ENCODE data around the gene STK39. TPM values are rescaled to one million over a fixed set of nuclear protein-coding genes. Genes with fewer than 3 reads are reported as not detected.

STK39 gene
- total RNA-seq, 2 experiments from 2014 or later = 7.9 to 9.5 TPM

DNA sequence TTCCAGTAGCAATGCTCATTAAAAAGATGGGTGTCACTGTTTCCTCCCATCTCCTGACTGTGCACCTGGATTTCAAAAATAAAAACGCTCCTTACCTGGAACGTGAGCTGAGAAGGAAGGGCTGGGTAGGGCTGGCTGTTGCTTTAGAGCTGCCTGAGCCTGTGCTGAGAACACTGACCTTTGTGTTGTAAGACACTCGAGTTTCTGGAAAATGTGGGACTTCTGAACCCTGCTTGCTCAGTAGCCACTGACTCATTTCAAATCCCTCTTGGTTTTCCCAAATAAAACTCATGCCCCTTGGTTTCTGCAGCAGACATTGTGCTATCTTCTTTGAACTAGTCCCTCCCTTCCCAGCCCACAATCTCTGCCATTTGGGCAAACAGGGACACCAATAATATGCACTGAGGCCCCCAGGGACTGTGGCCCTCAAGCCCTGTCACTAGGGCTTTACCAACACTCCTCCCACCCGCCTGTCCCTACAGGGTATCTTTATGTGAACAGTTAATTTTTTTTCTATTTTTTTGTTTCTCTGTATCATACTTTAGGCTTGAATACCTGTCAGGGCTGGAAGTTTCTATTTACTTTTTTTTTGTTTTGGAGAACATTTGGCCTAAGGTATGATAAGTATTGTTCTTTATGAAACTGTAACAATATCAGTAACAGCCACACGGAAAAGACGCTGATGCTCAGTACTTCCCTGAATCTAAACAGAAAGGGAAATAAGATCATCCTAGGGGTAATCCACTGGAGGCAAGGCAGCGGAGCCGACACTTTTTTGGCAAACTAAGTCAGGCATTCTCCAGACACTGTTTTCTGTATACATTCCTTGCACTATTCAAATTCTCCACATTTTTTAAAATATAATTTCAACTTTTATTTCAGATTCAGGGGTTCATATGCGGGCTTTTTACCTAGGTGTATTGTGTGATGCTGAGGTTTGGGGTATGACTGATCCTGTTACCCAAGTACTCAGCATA lies 280.2 kb downstream of the STK39 start:
- Histone ChIP-seq H3K27me3 (ENCODE audit: control insufficient read depth in 1 of 2, insufficient read depth in 2 of 2, low read length in 2 of 2) (no peaks in the 10 kb centered on the region), H3K4me3 (ENCODE audit: low read length) (no peak overlapping the region), H3K36me3 (ENCODE audit: insufficient read depth, low read length) (peaks cover 23% of the 10 kb centered on the region), H3K4me1 (ENCODE audit: insufficient read depth, low read length) (no peaks in the 10 kb centered on the region), H3K9me3 (ENCODE audit: control insufficient read depth in 1 of 2, insufficient read depth in 1 of 2, low read length in 2 of 2) (peaks cover 0 to 6% of the 10 kb centered on the region in 2 experiments), H3K27ac (ENCODE audit: low read depth in 1 of 2, low read length in 2 of 2) (no peak overlapping the region)
- TF ChIP-seq, protein P1, sequence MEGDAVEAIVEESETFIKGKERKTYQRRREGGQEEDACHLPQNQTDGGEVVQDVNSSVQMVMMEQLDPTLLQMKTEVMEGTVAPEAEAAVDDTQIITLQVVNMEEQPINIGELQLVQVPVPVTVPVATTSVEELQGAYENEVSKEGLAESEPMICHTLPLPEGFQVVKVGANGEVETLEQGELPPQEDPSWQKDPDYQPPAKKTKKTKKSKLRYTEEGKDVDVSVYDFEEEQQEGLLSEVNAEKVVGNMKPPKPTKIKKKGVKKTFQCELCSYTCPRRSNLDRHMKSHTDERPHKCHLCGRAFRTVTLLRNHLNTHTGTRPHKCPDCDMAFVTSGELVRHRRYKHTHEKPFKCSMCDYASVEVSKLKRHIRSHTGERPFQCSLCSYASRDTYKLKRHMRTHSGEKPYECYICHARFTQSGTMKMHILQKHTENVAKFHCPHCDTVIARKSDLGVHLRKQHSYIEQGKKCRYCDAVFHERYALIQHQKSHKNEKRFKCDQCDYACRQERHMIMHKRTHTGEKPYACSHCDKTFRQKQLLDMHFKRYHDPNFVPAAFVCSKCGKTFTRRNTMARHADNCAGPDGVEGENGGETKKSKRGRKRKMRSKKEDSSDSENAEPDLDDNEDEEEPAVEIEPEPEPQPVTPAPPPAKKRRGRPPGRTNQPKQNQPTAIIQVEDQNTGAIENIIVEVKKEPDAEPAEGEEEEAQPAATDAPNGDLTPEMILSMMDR (IDR thresholded peaks at IDR 0.05) = no peak
- Mint-ChIP-seq H3K4me1 (ENCODE audit: low read depth) (no peaks in the 10 kb centered on the region), H3K27ac (no peak overlapping the region), H3K9me3 (no peaks in the 10 kb centered on the region), H3K27me3 (no peaks in the 10 kb centered on the region), H3K4me3 (no peak overlapping the region), H3K36me3 (ENCODE audit: low read depth) (peaks cover 77% of the 10 kb centered on the region)
- intact Hi-C loops (cut with DNase I, micrococcal nuclease) = no loop called here
- ATAC-seq (ENCODE audit: poor library complexity) (no peak), DNase-seq (no peak)
- POLR2A ChIA-PET = no interaction called here
- CTCF ChIA-PET = no interaction called here

GRCh38 chr2:167965907-167966761 lies 281.3 kb downstream of the STK39 start:
- no peak for DNase-seq
- Mint-ChIP-seq H3K27me3 (no peaks in the 10 kb centered on the region), H3K9me3 (no peaks in the 10 kb centered on the region), H3K4me1 (ENCODE audit: low read depth) (no peaks in the 10 kb centered on the region), H3K36me3 (ENCODE audit: low read depth) (peaks cover 77% of the 10 kb centered on the region), H3K4me3 (no peak overlapping the region), H3K27ac (no peak overlapping the region)
- H3K9me3 ChIP-seq (ENCODE audit: control insufficient read depth in 1 of 2, insufficient read depth in 1 of 2, low read length in 2 of 2) = no peaks in the 10 kb centered on the region
- ChIA-PET POLR2A (no interaction called here), CTCF (no interaction called here)
- H3K4me3 ChIP-seq (ENCODE audit: low read length) = no peak overlapping the region
- intact Hi-C loops (cut with DNase I, micrococcal nuclease) = no loop called here
- no peaks in the 10 kb centered on the region for H3K27me3 ChIP-seq (ENCODE audit: control insufficient read depth in 1 of 2, insufficient read depth in 2 of 2, low read length in 2 of 2)
- H3K27ac ChIP-seq (ENCODE audit: low read depth in 1 of 2, low read length in 2 of 2) = no peak overlapping the region
- TF ChIP-seq, protein P1 (IDR thresholded peaks at IDR 0.05) = no peak
- no peaks in the 10 kb centered on the region for H3K4me1 ChIP-seq (ENCODE audit: insufficient read depth, low read length)
- ATAC-seq (ENCODE audit: poor library complexity) = no peak
- H3K36me3 ChIP-seq (ENCODE audit: insufficient read depth, low read length) = peaks cover 28% of the 10 kb centered on the region

GRCh38 chr2:167964650-167965413 lies 282.6 kb downstream of the STK39 start:
- Mint-ChIP-seq H3K4me3 (no peak overlapping the region), H3K27ac (no peak overlapping the region), H3K27me3 (no peaks in the 10 kb centered on the region), H3K9me3 (no peaks in the 10 kb centered on the region), H3K4me1 (ENCODE audit: low read depth) (no peaks in the 10 kb centered on the region), H3K36me3 (ENCODE audit: low read depth) (peaks cover 79% of the 10 kb centered on the region)
- ChIA-PET CTCF (no interaction called here), POLR2A (no interaction called here)
- Histone ChIP-seq H3K27ac (ENCODE audit: low read depth in 1 of 2, low read length in 2 of 2) (no peak overlapping the region), H3K9me3 (ENCODE audit: control insufficient read depth in 1 of 2, insufficient read depth in 1 of 2, low read length in 2 of 2) (no peaks in the 10 kb centered on the region), H3K36me3 (ENCODE audit: insufficient read depth, low read length) (peaks cover 34% of the 10 kb centered on the region), H3K4me3 (ENCODE audit: low read length) (no peak overlapping the region), H3K4me1 (ENCODE audit: insufficient read depth, low read length) (no peaks in the 10 kb centered on the region), H3K27me3 (ENCODE audit: control insufficient read depth in 1 of 2, insufficient read depth in 2 of 2, low read length in 2 of 2) (no peaks in the 10 kb centered on the region)
- ATAC-seq (ENCODE audit: poor library complexity) (no peak), DNase-seq (no peak)
- intact Hi-C loops (cut with DNase I, micrococcal nuclease) = no loop called here
- TF ChIP-seq, protein P1 (IDR thresholded peaks at IDR 0.05) = no peak
